Astrocyte (in vitro differentiated cells and primary cell): ENCODE measurements around the gene PTPN11. TPM values are rescaled to one million over a fixed set of nuclear protein-coding genes. Genes with fewer than 3 reads are reported as not detected.

Experiments used
- DNase-seq: peaks from one replicate; pipeline ENCODE4 v3.0.0-alpha.2; 2010; ENCODE audit warnings: low read depth
- FAIRE-seq: peaks from 2 replicates; lab custom pipeline; 2011; peaks lifted over from hg19 to GRCh38; lab: Jason Lieb, UNC
- H2AFZ ChIP-seq: 2 replicates; pipeline ENCODE4 v1.6.0; 2012; ENCODE audit warnings: low read depth, low read length, inconsistent platforms
- H3K27ac ChIP-seq: 2 replicates; pipeline ENCODE4 v1.5.1; 2011; ENCODE audit warnings: low read depth, low read length, inconsistent platforms
- H3K27me3 ChIP-seq: 2 replicates; pipeline ENCODE4 v1.6.0; 2011; ENCODE audit warnings: low read length, inconsistent platforms; ENCODE audit not compliant: insufficient read depth
- H3K36me3 ChIP-seq: 2 replicates; pipeline ENCODE4 v1.5.1; 2011; ENCODE audit warnings: low read length, inconsistent platforms; ENCODE audit not compliant: insufficient read depth
- H3K4me1 ChIP-seq: 2 replicates; pipeline ENCODE4 v1.5.1; 2011; ENCODE audit warnings: low read length, inconsistent platforms; ENCODE audit not compliant: insufficient read depth
- H3K4me2 ChIP-seq: 2 replicates; pipeline ENCODE4 v1.6.0; 2012; ENCODE audit warnings: low read length, inconsistent platforms
- H3K4me3 ChIP-seq: 2 replicates; pipeline ENCODE4 v1.5.1; 2011; ENCODE audit warnings: low read depth, mild to moderate bottlenecking, low read length, inconsistent platforms; ENCODE audit not compliant: insufficient read depth
- H3K79me2 ChIP-seq: 2 replicates; pipeline ENCODE4 v1.6.0; 2012; ENCODE audit warnings: mild to moderate bottlenecking, low read length, inconsistent platforms; ENCODE audit not compliant: insufficient read depth
- H3K9ac ChIP-seq: 2 replicates; pipeline ENCODE4 v1.6.0; 2012; ENCODE audit warnings: mild to moderate bottlenecking, low read length, inconsistent platforms
- H3K9me3 ChIP-seq: 2 replicates; pipeline ENCODE4 v1.5.1; 2012; ENCODE audit warnings: low read depth, mild to moderate bottlenecking, low read length, inconsistent platforms; ENCODE audit not compliant: insufficient read depth
- H4K20me1 ChIP-seq: 2 replicates; pipeline ENCODE4 v1.6.0; 2012; ENCODE audit warnings: low read length, inconsistent platforms; ENCODE audit not compliant: insufficient read depth
- H3K27ac Mint-ChIP-seq: one replicate; pipeline ENCODE4 v1.8.0; 2021; ENCODE audit warnings: mild to moderate bottlenecking, mixed read lengths; ENCODE audit not compliant: unreplicated experiment
- H3K27me3 Mint-ChIP-seq: one replicate; pipeline ENCODE4 v1.8.0; 2021; ENCODE audit warnings: low read depth, mixed read lengths; ENCODE audit not compliant: unreplicated experiment
- H3K36me3 Mint-ChIP-seq: one replicate; pipeline ENCODE4 v1.8.0; 2021; ENCODE audit warnings: low read depth, mixed read lengths; ENCODE audit not compliant: unreplicated experiment
- H3K4me1 Mint-ChIP-seq: one replicate; pipeline ENCODE4 v1.8.0; 2021; ENCODE audit warnings: low read depth, mixed read lengths; ENCODE audit not compliant: unreplicated experiment
- H3K4me3 Mint-ChIP-seq: one replicate; pipeline ENCODE4 v1.8.0; 2021; ENCODE audit warnings: mild to moderate bottlenecking, moderate library complexity, mixed read lengths; ENCODE audit not compliant: unreplicated experiment
- H3K9me3 Mint-ChIP-seq: one replicate; pipeline ENCODE4 v1.8.0; 2021; ENCODE audit warnings: mild to moderate bottlenecking, mixed read lengths; ENCODE audit not compliant: unreplicated experiment
- CTCF ChIP-seq: IDR thresholded peaks from 2 replicates; pipeline ENCODE4 v1.5.1; 2011; ENCODE audit warnings: low read depth, mild to moderate bottlenecking, inconsistent platforms, low read length, moderate library complexity; ENCODE audit not compliant: insufficient read depth
- EZH2 ChIP-seq: IDR thresholded peaks from 2 replicates; pipeline ENCODE4 v1.6.1; 2012; ENCODE audit warnings: mild to moderate bottlenecking, low read length, inconsistent platforms; ENCODE audit not compliant: insufficient read depth
- total RNA-seq: library from RNA; stranded (reverse); gene quantifications from 2 replicates; pipeline ENCODE4 v1.2.1, GENCODE V29; 2021

The PTPN11 gene
- total RNA-seq, 1 donor from 2014 or later: 143 TPM

DNA sequence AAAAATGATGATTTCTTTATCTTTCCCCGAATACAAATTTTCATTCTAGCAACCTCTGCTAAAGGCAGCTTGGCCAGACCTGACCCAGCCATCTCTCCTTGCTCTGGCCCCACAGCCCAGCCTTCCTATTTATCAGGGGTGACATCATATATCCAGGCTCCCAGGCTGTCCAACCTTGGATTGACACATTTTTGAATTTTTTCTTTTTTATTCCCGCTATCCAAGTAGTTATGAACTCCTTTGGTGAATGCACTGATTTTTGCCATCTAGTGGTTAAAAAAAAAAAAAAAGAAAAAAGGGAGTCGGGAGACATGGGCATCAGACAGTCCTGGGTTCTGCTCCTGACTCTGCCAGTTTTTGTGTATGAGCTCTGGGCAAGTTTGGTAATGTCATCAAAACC, 120.5 kb downstream of the PTPN11 start:
- Mint-ChIP-seq H3K9me3 (no peaks in the 10 kb centered on the region), H3K4me3 (no peak overlapping the region), H3K27me3 (no peaks in the 10 kb centered on the region), H3K4me1 (peaks cover 16% of the 10 kb centered on the region), H3K27ac (no peak overlapping the region), H3K36me3 (no peaks in the 10 kb centered on the region)
- H4K20me1 ChIP-seq: no peaks in the 10 kb centered on the region
- no peaks in the 10 kb centered on the region for H3K79me2 ChIP-seq
- no peaks in the 10 kb centered on the region for H3K9me3 ChIP-seq
- H3K27me3 ChIP-seq: no peaks in the 10 kb centered on the region
- no peak overlapping the region for H3K27ac ChIP-seq
- no peak overlapping the region for H3K4me2 ChIP-seq
- FAIRE-seq (no peak), DNase-seq (no peak)
- H3K36me3 ChIP-seq: no peaks in the 10 kb centered on the region
- H3K4me3 ChIP-seq: no peak overlapping the region
- peaks cover 5% of the 10 kb centered on the region for H3K4me1 ChIP-seq
- no peak overlapping the region for H3K9ac ChIP-seq
- TF ChIP-seq EZH2 (no peak), CTCF (no peak)
- H2AFZ ChIP-seq: no peak overlapping the region

GRCh38 chr12:112540021-112540420, 121.3 kb downstream of the PTPN11 start:
- no peaks in the 10 kb centered on the region for H3K27me3 Mint-ChIP-seq
- TF ChIP-seq EZH2 (no peak), CTCF (no peak)
- Histone ChIP-seq H3K9ac (no peak overlapping the region), H3K36me3 (no peaks in the 10 kb centered on the region), H3K4me2 (no peak overlapping the region), H2AFZ (no peak overlapping the region), H4K20me1 (no peaks in the 10 kb centered on the region), H3K4me1 (peaks cover 5% of the 10 kb centered on the region), H3K27ac (no peak overlapping the region), H3K79me2 (no peaks in the 10 kb centered on the region), H3K27me3 (no peaks in the 10 kb centered on the region), H3K9me3 (no peaks in the 10 kb centered on the region), H3K4me3 (no peak overlapping the region)
- H3K4me3 Mint-ChIP-seq: no peak overlapping the region
- no peak for FAIRE-seq
- H3K4me1 Mint-ChIP-seq: peaks cover 16% of the 10 kb centered on the region
- H3K36me3 Mint-ChIP-seq: no peaks in the 10 kb centered on the region
- no peaks in the 10 kb centered on the region for H3K9me3 Mint-ChIP-seq
- DNase-seq: no peak
- H3K27ac Mint-ChIP-seq: no peak overlapping the region

GRCh38 chr12:112543751-112544150, 125.0 kb downstream of the PTPN11 start:
- H3K4me3 Mint-ChIP-seq: no peak overlapping the region
- FAIRE-seq (no peak), DNase-seq (no peak)
- Histone ChIP-seq H3K9ac (no peak overlapping the region), H3K27me3 (no peaks in the 10 kb centered on the region), H3K4me1 (no peaks in the 10 kb centered on the region), H3K36me3 (no peaks in the 10 kb centered on the region), H3K4me2 (no peak overlapping the region), H3K4me3 (no peak overlapping the region), H3K27ac (no peak overlapping the region), H3K79me2 (no peaks in the 10 kb centered on the region), H3K9me3 (no peaks in the 10 kb centered on the region), H2AFZ (no peak overlapping the region), H4K20me1 (no peaks in the 10 kb centered on the region)
- no peaks in the 10 kb centered on the region for H3K36me3 Mint-ChIP-seq
- no peak for TF ChIP-seq CTCF
- TF ChIP-seq EZH2: no peak
- H3K27ac Mint-ChIP-seq: no peak overlapping the region
- peaks cover 6% of the 10 kb centered on the region for H3K4me1 Mint-ChIP-seq
- no peaks in the 10 kb centered on the region for H3K9me3 Mint-ChIP-seq
- peaks cover 6% of the 10 kb centered on the region for H3K27me3 Mint-ChIP-seq
